SK-N-SH treated with all-trans-retinoic acid at 6 μM for 48 hours (cell line): Measurements from ENCODE around the gene SAMD11.

Experiments used
- ARNTL ChIP-seq: fragments of 450-650 bp; formaldehyde crosslinking; IDR thresholded peaks from 2 replicates; pipeline ENCODE4 v1.5.0; 2020; ENCODE audit warnings: low read depth, mild to moderate bottlenecking, moderate library complexity, borderline replicate concordance
- CSRNP3 ChIP-seq: fragments of 250-450 bp; sonication (Bioruptor Pico); IDR thresholded peaks from 2 replicates; pipeline ENCODE4 v1.5.1; 2021; ENCODE audit warnings: mild to moderate bottlenecking, moderate library complexity
- OSR1 ChIP-seq: fragments of 250-450 bp; sonication (Bioruptor Pico); IDR thresholded peaks from 2 replicates; pipeline ENCODE4 v1.8.0; 2022; ENCODE audit warnings: moderate library complexity, mild to moderate bottlenecking, inconsistent platforms
- PPARA ChIP-seq: fragments of 250-450 bp; sonication (Bioruptor Pico); IDR thresholded peaks from 2 replicates; pipeline ENCODE4 v1.5.0; 2020; ENCODE audit warnings: mild to moderate bottlenecking, borderline replicate concordance
- RARB ChIP-seq: fragments of 250-450 bp; sonication (Bioruptor Pico); IDR thresholded peaks from 2 replicates; pipeline ENCODE4 v1.8.0; 2021; ENCODE audit warnings: mild to moderate bottlenecking, moderate library complexity
- SNAI2 ChIP-seq: fragments of 250-450 bp; sonication (Bioruptor Pico); IDR thresholded peaks from 2 replicates; pipeline ENCODE4 v1.5.0; 2020; ENCODE audit warnings: mild to moderate bottlenecking, moderate library complexity
- ZNF70 ChIP-seq: fragments of 450-650 bp; formaldehyde crosslinking; IDR thresholded peaks from 2 replicates; pipeline ENCODE4 v1.5.0; 2020; ENCODE audit warnings: mild to moderate bottlenecking, moderate library complexity
- TF ChIP-seq, protein P1 (sequence below): fragments of 250-450 bp; sonication (Bioruptor Pico); IDR thresholded peaks from 2 replicates; pipeline ENCODE4 v1.8.0; 2020; ENCODE audit warnings: mild to moderate bottlenecking, moderate library complexity, borderline replicate concordance

DNA sequence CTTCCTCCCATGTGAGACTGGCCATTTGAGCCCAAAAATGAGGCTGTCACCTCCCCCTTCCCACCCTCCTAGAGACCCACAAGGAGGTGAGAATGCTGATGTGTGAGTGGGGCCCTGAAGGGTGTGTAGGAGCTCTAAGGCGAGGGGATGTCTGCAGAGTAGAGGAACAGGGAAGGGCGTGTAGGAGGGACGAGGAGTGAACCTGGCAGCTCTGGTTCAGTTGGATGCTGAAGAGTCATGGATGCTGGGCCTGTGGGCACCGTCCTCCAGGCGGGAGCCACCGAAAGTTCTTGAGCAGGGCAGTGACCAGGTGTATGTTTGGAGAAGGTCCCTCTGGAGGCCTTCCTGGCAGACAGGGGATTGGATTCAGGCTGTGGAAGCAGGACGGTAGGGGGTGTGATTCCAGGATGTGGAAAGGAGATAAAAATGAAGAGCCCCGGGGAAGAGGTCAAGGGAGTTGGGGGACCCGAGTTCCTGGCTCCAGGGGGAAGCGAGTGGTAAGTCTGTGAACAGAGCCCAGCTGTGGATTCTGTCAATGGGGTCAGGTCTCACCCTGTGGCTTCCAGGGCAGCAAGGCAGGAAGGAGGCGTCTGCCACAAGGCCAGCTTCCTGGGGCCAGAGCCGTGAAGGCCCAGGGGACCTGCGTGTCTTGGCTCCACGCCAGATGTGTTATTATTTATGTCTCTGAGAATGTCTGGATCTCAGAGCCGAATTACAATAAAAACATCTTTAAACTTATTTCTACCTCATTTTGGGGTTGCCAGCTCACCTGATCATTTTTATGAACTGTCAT lies 7.9 kb downstream of the SAMD11 start:
- no peak for TF ChIP-seq CSRNP3 (CRISPR knock-in tag)
- TF ChIP-seq ARNTL (CRISPR knock-in tag): no peak
- no peak for TF ChIP-seq PPARA
- TF ChIP-seq RARB (CRISPR knock-in tag): no peak
- TF ChIP-seq, protein P1, sequence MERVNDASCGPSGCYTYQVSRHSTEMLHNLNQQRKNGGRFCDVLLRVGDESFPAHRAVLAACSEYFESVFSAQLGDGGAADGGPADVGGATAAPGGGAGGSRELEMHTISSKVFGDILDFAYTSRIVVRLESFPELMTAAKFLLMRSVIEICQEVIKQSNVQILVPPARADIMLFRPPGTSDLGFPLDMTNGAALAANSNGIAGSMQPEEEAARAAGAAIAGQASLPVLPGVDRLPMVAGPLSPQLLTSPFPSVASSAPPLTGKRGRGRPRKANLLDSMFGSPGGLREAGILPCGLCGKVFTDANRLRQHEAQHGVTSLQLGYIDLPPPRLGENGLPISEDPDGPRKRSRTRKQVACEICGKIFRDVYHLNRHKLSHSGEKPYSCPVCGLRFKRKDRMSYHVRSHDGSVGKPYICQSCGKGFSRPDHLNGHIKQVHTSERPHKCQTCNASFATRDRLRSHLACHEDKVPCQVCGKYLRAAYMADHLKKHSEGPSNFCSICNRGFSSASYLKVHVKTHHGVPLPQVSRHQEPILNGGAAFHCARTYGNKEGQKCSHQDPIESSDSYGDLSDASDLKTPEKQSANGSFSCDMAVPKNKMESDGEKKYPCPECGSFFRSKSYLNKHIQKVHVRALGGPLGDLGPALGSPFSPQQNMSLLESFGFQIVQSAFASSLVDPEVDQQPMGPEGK (CRISPR knock-in tag): no peak
- no peak for TF ChIP-seq OSR1 (CRISPR knock-in tag)
- no peak for TF ChIP-seq ZNF70 (CRISPR knock-in tag)
- no peak for TF ChIP-seq SNAI2 (CRISPR knock-in tag)
